ENCODE results near the gene TRH.
"Not testable (repeated sequence)": the region's sequence is repeated elsewhere in the genome, so short reads cannot be mapped to it uniquely, and the experiment has no call there.

TRH gene

GRCh38 chr3:129965937-129966336 is 8.6 kb upstream of the TRH start:
- no peak for DNase-seq (ENCODE audit: low read depth)

GRCh38 chr3:129966876-129967275 is 7.6 kb upstream of the TRH start:
- no peak for DNase-seq (ENCODE audit: low read depth)

- no peak for DNase-seq (ENCODE audit: low read depth)
Measured at GRCh38 chr3:129967761-129968160, 6.8 kb upstream of the TRH start.

DNA sequence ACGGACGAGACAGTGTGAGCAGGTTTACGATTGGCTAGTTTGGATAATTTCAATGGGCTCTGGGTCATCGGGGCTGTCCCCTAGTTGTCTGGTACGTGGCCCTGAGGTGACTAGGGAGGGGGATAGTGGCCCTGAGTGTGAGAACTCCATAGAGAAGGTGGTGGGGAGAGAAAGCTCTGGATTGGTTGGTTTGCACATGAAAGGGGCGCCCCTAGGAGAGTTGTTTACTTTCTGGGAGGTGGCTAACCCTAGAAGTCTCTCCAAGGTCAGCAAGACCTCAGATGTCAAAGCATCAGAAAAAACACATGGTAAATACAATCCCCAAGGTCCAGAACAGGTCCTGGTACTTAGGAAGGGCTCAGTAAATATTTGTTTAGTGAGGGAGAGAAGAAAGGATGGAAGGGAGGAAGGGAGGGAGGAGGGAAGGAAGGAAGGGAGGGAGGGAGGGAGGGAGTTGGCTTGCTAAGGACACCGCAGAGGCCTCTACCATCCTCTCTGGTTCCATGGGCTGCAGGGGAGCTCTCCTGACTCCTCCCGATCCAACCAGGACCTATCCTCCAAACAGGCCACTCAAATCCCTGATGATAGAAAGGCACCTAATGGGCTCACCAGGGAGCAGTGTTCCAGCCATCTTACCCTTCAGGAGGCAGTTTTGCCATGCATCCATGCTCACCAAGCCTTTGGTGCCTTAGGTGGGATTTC is 3.0 kb upstream of the TRH start:
- no peak for DNase-seq (ENCODE audit: low read depth)

DNA sequence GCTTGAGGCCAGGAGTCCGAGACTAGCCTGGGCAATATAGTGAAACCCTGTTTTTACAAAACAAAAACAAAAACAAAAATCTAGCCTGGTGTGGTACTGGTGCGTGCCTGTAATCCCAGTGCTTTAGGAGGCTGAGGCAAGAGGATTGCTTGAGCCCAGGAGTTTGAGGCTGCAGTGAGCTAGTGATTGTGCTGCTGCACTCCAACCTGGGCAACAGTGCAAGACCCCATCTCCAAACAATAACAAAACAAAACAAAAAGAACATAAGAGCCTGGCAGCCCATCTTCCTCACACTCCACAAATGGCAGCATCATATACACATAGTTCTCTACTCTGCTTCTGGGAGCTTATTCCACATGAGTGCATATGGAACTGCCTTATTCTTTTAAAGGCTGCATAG is 2.2 kb upstream of the TRH start:
- no peak for DNase-seq (ENCODE audit: low read depth)

DNA sequence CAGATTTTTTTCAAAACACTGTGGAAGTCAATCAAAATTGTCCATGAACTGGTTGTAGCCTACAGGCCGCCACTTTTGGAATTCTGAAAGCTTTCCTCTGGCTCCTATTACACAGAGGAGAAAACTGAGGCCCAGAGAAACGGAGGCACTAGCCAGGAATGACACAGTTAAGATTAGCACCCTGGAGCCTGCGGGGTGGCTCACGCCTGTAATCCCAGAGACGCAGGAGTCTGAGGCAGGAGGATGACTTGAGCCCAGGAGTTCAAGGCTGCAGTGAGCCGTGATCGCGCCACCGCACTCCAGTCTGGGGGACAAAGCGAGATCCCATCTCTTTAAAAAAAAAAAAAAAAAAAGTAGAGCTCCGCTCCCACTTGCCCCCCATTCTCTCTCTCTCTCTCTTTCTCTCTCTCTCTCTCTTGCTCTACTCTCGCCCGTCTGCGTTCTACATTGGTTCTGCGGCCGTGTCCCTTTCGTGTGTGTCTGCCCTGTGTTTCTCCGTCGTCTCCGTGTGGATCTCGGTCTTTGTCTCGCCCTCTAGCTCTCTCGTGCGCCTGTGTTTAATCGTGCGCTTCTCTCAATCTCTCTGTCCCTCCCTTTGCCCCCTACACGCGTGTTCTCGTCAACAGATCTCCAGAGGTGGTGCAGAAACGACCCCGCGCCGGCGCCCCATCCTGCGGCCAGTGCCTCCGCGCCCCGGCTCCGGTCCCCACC is 512 bp upstream of the TRH start:
- no peak for DNase-seq (ENCODE audit: low read depth)

DNA sequence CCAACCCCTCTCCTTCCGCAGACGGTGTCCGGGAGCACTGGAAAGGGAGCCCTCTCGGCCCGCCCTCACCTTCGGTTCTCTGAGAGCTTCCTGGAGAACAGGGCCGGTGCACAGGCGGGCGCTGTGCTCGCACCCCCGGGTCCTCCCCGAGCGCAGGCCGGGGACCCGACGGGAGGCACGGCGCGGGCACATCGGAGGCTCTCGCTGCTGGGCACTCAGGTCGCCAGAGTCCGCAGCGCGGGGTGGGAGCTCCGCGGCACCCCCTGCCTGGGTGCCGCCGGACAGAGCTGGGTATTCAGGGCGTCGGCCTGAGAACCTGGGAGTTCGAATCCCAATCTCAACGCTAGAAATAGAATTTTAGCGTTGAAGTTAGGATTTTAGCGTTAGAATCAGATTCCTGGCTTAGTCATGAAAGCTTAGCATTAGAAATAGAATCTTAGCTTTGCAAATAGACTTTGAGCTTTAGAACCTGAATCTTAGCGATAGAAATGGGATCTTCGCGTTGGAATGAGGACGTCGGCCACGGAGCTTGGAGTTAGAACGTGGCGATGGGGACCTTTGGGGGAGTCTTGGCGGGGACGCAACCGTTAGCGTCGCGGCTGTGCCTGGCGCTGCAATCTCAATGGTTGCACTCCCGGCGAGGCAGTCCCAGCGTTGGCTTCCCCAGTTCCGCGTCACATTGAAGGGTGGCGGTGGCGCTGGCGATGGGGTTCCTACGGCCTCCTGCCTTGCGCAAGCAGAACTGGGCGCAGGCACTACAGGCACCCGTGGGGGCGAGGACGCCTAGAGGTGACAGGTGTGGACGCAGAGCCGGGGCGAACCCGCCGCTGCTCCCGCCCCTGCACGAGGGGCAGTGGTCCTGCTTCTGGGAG is 549 bp downstream of the TRH start:
- peak; percentile 5 for DNase-seq (ENCODE audit: low read depth)

DNA sequence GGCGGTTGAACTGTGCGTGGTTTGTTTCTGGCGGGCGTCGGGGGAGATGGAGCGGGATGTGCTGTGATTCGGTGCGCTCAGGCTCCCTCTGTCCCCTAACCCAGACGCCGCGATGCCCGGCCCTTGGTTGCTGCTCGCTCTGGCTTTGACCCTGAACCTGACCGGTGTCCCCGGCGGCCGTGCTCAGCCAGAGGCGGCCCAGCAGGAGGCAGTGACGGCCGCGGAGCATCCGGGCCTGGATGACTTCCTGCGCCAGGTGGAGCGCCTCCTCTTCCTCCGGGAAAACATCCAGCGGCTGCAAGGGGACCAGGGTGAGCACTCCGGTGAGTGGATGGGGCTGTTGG is 1.2 kb downstream of the TRH start:
- no peak for DNase-seq (ENCODE audit: low read depth)

- DNase-seq (ENCODE audit: low read depth): no peak
Measured at GRCh38 chr3:129976286-129976685, 1.8 kb downstream of the TRH start.

DNA sequence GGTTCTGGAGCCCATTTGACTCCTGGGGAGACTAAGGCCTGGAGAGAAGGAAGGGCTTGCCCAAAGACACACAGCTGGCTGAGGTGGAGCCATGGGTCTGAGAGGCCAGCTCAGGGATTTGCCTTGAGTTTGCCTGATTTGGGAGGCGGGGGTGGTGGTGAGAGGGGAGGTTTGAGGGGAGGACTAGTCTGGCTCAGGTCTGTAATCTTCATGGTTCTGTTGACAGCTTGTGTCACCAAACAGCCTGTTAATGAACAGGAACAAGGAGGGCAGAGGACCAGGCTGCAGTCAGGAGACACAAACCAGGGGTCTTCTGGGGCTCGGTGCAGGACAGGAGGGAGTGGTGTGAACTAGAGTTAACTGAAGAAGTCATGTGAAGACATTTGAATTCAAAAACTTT is 3.6 kb downstream of the TRH start:
- no peak for DNase-seq (ENCODE audit: low read depth)

- DNase-seq (ENCODE audit: low read depth): no peak
Measured at GRCh38 chr3:129979905-129980304, 5.4 kb downstream of the TRH start.

GRCh38 chr3:129983561-129983960 is 9.0 kb downstream of the TRH start:
- DNase-seq (ENCODE audit: low read depth): no peak

DNA sequence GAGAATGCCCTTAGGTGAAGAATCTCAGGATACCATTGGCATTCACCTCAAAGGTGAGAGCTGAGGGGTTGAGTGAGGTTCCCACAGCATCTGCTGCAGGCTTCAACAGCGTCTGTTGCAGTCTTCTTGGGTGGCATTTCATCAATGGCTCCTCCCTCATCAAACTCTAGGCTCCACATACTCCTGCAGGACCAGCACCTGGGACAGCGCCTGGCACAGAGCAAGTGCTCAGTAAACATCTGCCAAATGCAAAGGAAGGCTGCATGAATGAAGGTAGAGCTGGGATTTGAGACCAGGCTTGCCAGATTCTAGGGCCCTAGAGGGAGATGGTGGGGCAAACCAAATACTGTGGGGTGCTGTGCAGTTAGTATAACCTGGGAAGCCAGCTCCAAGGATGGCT is 9.6 kb downstream of the TRH start:
- DNase-seq (ENCODE audit: low read depth): no peak

GRCh38 chr3:129985113-129985512 is 10.6 kb downstream of the TRH start:
- DNase-seq (ENCODE audit: low read depth): no peak

DNA sequence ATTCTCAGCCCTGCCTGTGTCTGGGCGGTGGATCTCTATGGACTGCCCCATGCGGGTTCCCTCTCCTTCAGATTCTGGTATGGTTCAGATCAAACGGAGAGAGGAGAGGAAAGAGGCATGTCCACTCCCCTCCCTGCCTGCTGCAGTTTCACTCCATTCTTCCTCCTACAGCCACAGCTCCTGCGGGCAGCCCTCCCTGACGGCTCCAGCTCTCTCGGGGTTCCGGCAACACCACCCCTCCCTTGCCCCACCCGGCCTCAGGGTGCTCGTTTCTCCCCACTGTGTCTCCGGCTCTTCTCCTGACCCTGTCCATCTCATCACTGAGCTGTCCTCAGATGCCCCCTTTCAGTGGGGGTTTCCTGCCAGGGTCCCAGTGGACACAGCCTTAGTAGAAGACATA is 13.9 kb downstream of the TRH start:
- DNase-seq (ENCODE audit: low read depth): no peak

- DNase-seq (ENCODE audit: low read depth): no peak
Measured at GRCh38 chr3:129989414-129989813, 14.9 kb downstream of the TRH start.

- DNase-seq (ENCODE audit: low read depth): no peak
Measured at GRCh38 chr3:129992781-129993180, 18.3 kb downstream of the TRH start.

GRCh38 chr3:129994883-129995559 is 20.5 kb downstream of the TRH start:
- DNase-seq (ENCODE audit: low read depth): no peak

DNA sequence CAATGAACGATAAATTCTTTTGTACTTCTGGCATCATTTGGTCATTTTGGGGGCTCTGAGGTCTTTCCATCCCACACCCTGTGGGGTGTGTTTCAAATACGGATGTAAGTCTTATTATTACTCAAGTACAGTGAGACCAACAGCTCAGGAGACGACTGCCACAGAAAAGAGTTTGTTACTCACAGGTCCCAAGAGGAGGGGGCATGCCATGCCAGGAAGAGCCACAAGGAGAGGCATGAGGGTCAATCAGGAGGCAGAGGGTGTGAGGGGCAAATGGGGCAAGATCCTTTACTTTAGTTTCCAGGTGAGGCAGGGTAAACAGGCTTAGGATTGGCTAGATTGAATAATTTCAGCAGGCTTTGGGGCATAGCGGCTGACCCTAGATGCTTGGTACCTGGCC is 21.6 kb downstream of the TRH start:
- no peak for DNase-seq (ENCODE audit: low read depth)

DNA sequence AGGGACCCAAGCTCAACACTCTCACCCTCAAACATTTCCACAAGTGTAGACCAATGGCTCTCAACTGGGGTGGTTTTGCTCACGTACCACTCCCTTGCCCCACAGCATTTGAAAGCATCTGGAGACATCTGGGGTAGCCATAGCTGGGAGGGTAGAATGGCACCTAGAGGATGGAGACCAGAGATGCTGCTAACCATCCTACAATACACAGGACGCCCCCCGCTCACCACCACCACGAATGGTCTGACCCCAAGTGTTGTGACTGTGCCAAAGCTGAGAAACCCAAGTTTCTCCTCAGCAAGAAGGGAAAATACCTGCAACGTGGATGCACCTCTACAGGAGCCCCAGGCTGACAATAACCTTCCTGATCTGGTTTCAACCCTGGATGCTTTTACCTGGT is 24.7 kb downstream of the TRH start:
- not testable (repeated sequence) for DNase-seq (ENCODE audit: low read depth)

DNA sequence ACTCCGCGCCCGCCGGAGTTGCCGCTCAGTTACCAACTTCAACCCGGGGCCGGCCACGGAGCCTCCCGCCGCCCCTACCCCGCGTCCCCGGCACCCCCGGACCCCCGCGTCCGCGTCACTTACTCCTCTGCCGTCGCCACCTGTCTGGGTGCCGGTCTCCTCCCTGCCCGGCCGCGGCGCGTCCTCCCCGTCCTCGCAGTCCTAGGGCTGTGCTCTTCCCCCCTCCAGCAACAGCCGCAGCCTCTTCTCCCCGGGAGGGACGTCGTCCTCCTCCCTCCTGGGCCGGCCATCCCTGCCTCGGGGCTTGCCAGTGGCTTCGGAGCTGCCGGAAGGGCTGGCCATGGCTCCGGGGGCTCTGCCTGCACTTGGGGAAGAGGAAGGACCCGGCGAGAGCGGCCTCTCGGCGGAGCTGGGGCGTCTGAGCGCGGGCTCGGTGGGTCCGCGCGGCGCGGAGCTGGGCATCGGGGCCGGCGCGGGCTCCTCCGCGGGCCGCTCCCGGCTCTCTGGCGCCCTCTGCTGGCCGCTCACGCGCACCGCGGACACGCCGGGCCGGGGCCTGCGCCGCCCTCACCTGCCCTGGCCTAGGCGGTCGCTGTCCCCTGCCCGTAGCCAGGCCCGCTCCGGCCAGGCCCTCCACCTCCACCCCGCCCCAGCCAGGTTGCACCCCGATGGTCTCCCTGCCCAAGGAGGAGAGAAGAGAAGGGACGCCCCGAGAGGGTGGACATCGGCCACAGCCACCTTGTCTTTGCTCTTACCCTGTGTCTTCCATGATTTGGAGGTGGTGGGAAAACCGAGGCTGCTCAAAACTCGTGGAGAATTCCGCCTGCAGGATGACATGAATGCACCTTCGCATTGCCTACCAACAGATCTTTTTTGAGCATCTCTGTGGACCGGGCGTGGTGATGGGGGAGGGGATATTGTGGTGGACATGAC is 28.4 kb downstream of the TRH start:
- peak; percentile 61 for DNase-seq (ENCODE audit: low read depth)

All from activated T-cell treated with anti-CD3 and anti-CD28 coated beads for 1 hour (primary cell).